Esophagus muscularis mucosa (tissue), 4 donors: ENCODE measurements around the gene SPARC. TPM values are rescaled to one million over a fixed set of nuclear protein-coding genes. Genes with fewer than 3 reads are reported as not detected.

ENCODE experiments used
- DNase-seq: peaks from one replicate; pipeline ENCODE4 v3.0.0-alpha.2; 2017; ENCODE audit errors: extremely low spot score
- H3K27ac ChIP-seq, 4 donors: fragments of 200-600 bp; sonication (generic); replicated peaks in 1 of 4; 1 replicate in 3 of 4; 2 replicates in 1 of 4; pipeline ENCODE4 v1.5.1; 2016 to 2019; ENCODE audit warnings: mild to moderate bottlenecking in 1 of 4
- H3K27me3 ChIP-seq, 4 donors: fragments of 200-600 bp; sonication (generic); one replicate each; pipeline versions ENCODE4 v1.5.1 to v1.6.0; 2016 to 2019
- H3K36me3 ChIP-seq, 4 donors: fragments of 200-600 bp; sonication (generic); one replicate each; pipeline ENCODE4 v1.5.1; 2016 to 2019
- H3K4me1 ChIP-seq, 4 donors: fragments of 200-600 bp; sonication (generic); one replicate each; pipeline ENCODE4 v1.5.1; 2016 to 2019
- H3K4me3 ChIP-seq, 4 donors: fragments of 200-600 bp; sonication (generic); 1 replicate in 2 of 4; 2 replicates in 2 of 4; pipeline ENCODE4 v1.5.1; 2016 to 2019; ENCODE audit warnings: mild to moderate bottlenecking in 4 of 4, moderate library complexity in 1 of 4
- H3K9me3 ChIP-seq, 4 donors: fragments of 200-600 bp; sonication (generic); 1 replicate in 3 of 4; 2 replicates in 1 of 4; pipeline ENCODE4 v1.5.1; 2016 to 2019
- EP300 ChIP-seq: sonication (generic); formaldehyde crosslinking; IDR thresholded peaks from one replicate; pipeline ENCODE4 v1.6.1; 2017; ENCODE audit warnings: antibody characterized with exemption
- POLR2A ChIP-seq: fragments of 450-650 bp; IDR thresholded peaks from one replicate; pipeline ENCODE4 v1.6.1; 2017; ENCODE audit warnings: antibody characterized with exemption, moderate library complexity, mild to moderate bottlenecking, low read depth
- POLR2AphosphoS5 ChIP-seq, 2 donors: sonication (generic); formaldehyde crosslinking; IDR thresholded peaks; one replicate each; pipeline ENCODE4 v1.6.1; 2017; ENCODE audit warnings: antibody characterized with exemption in 2 of 2
- WGBS: methylation state at CpG from one replicate; pipeline ENCODE4 v1.1.5; 2018; 5-methylcytosine and 5-hydroxymethylcytosine counted together
- intact Hi-C: fragments of 100-400 bp; cut with DNase I; formaldehyde crosslinking; loops from one replicate; pipeline ENCODE4 v1.15.1; 2023
- total RNA-seq, 4 donors: library from RNA; depleted of rRNA; stranded (reverse); fragments of >200 nt; gene quantifications; one replicate each; pipeline versions ENCODE4 v1.1.0 to v1.2.1, GENCODE V29; 2016
- TF ChIP-seq, protein P1 (sequence below), 3 experiments: fragments of 200-600 bp in 2 of 3; fragments of 450-650 bp in 1 of 3; sonication (generic) in 2 of 3; IDR thresholded peaks; one replicate each; pipeline ENCODE4 v1.5.1; 2017 to 2019; ENCODE audit warnings: antibody characterized with exemption in 3 of 3, mild to moderate bottlenecking in 2 of 3, moderate library complexity in 1 of 3

Gene SPARC
- total RNA-seq, 4 donors from 2014 or later, result 269 to 875 (median 432) TPM

DNA sequence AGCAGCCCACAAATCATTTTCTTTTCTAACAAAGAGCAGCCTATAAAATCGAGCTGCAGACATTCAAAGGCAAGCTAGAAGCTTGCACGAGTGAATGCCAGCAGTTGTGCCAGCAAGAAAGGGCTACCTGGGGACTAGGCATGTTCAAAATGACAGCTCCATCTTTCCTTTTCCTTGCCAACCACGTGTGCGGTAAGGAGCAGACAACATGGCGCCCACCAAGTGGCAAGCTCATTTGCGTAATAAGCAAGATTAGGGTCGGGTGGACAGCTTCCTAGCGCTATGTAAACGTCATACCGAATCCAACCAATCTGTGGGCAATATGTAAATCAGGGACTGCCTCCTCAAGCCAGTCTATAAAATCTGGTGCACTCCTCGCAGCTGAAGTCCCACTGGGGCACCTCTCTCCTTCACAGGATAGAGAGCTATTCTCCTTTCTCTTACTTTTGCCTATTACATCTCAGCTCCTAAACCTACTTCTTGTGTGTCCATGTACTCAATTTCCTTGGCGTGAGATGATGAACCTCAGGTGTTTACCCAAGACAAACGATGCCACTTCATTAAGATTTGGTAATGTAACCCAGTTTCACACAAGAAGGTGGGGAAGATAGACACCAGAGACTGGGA, 22.5 kb upstream of the SPARC start:
- no peaks in the 10 kb centered on the region for H3K27me3 ChIP-seq
- no peak overlapping the region for H3K27ac ChIP-seq
- H3K4me1 ChIP-seq, result peaks cover 0 to 4% (median 0%) of the 10 kb centered on the region in 4 donors
- H3K4me3 ChIP-seq, result no peak overlapping the region
- no peaks in the 10 kb centered on the region for H3K9me3 ChIP-seq
- WGBS, result 85% methylated on average over 13 of the region's 13 CpGs
- TF ChIP-seq EP300 (no peak), POLR2A (no peak), POLR2AphosphoS5 (IDR thresholded peaks at IDR 0.05) (no peak)
- TF ChIP-seq, protein P1, sequence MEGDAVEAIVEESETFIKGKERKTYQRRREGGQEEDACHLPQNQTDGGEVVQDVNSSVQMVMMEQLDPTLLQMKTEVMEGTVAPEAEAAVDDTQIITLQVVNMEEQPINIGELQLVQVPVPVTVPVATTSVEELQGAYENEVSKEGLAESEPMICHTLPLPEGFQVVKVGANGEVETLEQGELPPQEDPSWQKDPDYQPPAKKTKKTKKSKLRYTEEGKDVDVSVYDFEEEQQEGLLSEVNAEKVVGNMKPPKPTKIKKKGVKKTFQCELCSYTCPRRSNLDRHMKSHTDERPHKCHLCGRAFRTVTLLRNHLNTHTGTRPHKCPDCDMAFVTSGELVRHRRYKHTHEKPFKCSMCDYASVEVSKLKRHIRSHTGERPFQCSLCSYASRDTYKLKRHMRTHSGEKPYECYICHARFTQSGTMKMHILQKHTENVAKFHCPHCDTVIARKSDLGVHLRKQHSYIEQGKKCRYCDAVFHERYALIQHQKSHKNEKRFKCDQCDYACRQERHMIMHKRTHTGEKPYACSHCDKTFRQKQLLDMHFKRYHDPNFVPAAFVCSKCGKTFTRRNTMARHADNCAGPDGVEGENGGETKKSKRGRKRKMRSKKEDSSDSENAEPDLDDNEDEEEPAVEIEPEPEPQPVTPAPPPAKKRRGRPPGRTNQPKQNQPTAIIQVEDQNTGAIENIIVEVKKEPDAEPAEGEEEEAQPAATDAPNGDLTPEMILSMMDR (IDR thresholded peaks at IDR 0.05), result no peak
- DNase-seq, result no peak
- intact Hi-C loops, result no loop called here
- no peaks in the 10 kb centered on the region for H3K36me3 ChIP-seq

DNA sequence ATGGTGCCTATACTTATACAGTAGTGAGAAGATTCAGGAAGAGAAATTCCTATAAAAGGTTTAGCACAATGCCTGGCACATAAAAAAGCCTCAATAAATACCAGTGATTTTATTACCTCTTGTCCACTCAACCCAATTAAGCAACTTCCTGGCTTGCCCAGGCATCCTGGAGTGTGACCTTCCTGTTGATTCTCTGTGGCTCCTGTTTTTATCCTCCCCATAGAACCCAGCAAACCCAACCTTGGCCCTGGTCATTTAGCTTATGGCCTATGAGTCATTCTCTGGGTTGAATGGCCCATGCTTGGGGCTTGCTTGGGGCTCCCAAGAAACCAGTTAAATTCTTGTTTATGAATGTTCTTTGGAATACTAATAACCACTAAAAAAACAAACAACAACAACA, 21.4 kb upstream of the SPARC start:
- H3K9me3 ChIP-seq, result no peaks in the 10 kb centered on the region
- TF ChIP-seq POLR2AphosphoS5 (IDR thresholded peaks at IDR 0.05), result no peak
- TF ChIP-seq, protein P1 (IDR thresholded peaks at IDR 0.05), result no peak
- TF ChIP-seq POLR2A, result no peak
- TF ChIP-seq EP300, result no peak
- intact Hi-C loops, result no loop called here
- H3K27ac ChIP-seq, result no peak overlapping the region
- no peaks in the 10 kb centered on the region for H3K36me3 ChIP-seq
- H3K4me1 ChIP-seq, result peaks cover 0 to 4% (median 0%) of the 10 kb centered on the region in 4 donors
- no peaks in the 10 kb centered on the region for H3K27me3 ChIP-seq
- no peak for DNase-seq
- no peak overlapping the region for H3K4me3 ChIP-seq

DNA sequence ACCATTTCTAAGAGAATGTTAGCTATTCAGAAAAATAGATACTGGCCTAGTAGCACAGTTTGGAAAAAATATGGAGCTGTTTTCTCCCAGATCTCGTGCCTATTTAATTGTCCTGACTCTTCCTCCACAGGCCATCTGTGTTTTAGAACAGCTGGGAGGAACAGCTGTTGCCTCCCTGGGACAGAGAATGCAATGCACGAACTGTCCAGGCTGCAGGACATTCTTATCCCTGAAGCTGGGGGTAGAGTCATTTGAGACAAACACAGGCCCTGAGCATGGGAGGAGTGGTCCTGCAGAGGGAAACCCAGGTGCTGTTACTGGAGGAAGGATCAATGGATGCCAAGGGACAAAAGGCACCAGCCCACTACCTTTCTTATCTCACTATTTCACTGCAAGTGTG, 20.9 kb upstream of the SPARC start:
- no peaks in the 10 kb centered on the region for H3K36me3 ChIP-seq
- intact Hi-C loops, result no loop called here
- TF ChIP-seq, protein P1 (IDR thresholded peaks at IDR 0.05), result no peak
- TF ChIP-seq POLR2AphosphoS5 (IDR thresholded peaks at IDR 0.05) (no peak), POLR2A (no peak), EP300 (no peak)
- H3K9me3 ChIP-seq, result no peaks in the 10 kb centered on the region
- H3K4me1 ChIP-seq, result peaks cover 0 to 4% (median under 1%) of the 10 kb centered on the region in 4 donors
- H3K27me3 ChIP-seq, result no peaks in the 10 kb centered on the region
- 74% methylated on average over 2 of the region's 2 CpGs for WGBS
- H3K27ac ChIP-seq, result no peak overlapping the region
- H3K4me3 ChIP-seq, result no peak overlapping the region
- no peak for DNase-seq

DNA sequence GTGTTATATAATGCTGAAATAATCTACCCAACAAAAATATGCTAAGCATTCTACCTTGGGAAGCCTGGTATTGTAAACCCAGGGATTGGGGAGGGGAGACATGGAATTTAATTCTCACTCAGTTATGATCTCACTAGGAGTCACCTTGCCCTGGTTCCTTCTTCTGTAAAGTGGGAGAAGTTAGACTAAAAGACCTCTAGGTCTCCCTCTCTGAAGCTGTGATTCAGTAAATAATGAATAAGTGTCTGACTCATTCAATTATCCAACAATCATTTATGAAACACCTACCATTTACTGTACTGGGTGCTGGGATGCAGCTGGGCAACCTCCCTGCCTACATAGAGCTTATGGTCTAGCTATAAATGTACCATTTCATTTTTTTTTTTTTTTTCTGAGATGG, 20.2 kb upstream of the SPARC start:
- H3K4me1 ChIP-seq, result peaks cover 0 to 8% (median 3%) of the 10 kb centered on the region in 4 donors
- no peak for TF ChIP-seq EP300
- TF ChIP-seq POLR2A, result no peak
- TF ChIP-seq, protein P1 (IDR thresholded peaks at IDR 0.05), result no peak
- no peak for TF ChIP-seq POLR2AphosphoS5 (IDR thresholded peaks at IDR 0.05)
- no peaks in the 10 kb centered on the region for H3K9me3 ChIP-seq

DNA sequence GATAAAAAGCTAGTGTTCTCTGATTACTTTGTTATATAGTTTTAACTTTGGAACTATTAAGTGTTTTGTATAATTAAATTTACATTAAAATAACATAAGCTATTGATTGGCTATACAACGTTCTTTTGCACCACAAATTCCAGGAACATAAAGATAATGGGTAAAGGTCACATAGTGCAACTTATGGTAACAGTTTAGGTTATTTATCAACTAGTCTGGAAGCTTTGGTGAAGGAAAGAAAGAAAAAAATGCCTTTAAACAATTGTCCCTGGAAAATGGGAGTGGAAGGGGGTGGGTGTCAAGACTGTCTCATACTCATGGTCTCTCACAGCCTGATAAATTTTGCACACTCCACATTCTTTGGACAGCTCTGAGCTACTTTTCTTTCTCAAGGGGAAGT, 17.1 kb upstream of the SPARC start:
- DNase-seq, result no peak
- TF ChIP-seq POLR2A, result no peak
- TF ChIP-seq, protein P1 (IDR thresholded peaks at IDR 0.05), result no peak
- H3K36me3 ChIP-seq, result no peaks in the 10 kb centered on the region
- WGBS, result 75% methylated on average over 1 of the region's 1 CpG
- H3K4me3 ChIP-seq, result no peak overlapping the region
- intact Hi-C loops, result no loop called here
- peaks cover 8 to 24% (median 21%) of the 10 kb centered on the region in 4 donors for H3K4me1 ChIP-seq
- no peaks in the 10 kb centered on the region for H3K27me3 ChIP-seq
- H3K27ac ChIP-seq, result no peak overlapping the region
- no peaks in the 10 kb centered on the region for H3K9me3 ChIP-seq

More for the DNA sequence above, 20.2 kb upstream of the SPARC start:
- Histone ChIP-seq H3K36me3 (no peaks in the 10 kb centered on the region), H3K27ac (no peak overlapping the region), H3K4me3 (no peak overlapping the region), H3K27me3 (no peaks in the 10 kb centered on the region)
- intact Hi-C loops, result no loop called here
- no peak for DNase-seq
